Measurements from ENCODE around the gene HNRNPUL2. TPM values are rescaled to one million over a fixed set of nuclear protein-coding genes. Genes with fewer than 3 reads are reported as not detected.

HNRNPUL2 gene
- polyA plus RNA-seq, 3 donors = 78.7 to 83.8 (median 81.4) TPM

DNA sequence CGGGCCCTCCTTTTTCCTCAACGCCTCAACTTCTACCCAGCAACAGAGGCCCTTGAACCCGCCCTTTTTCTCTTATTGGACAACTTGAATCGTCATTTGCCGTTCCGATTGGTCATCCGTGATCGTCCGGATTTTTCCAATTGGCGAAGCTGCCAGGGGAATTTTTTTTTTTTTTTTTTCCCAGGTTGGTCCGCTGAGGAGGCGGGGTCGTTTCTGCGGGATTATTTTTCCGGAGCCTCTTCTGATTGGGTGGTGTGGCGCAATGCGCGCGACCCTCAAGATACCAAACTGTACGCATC, 564 bp upstream of the HNRNPUL2 start:
- DNase-seq (ENCODE audit: low read depth in 3 of 3, low spot score in 2 of 3) = peak in 2 of 3 donors; percentile 99

DNA sequence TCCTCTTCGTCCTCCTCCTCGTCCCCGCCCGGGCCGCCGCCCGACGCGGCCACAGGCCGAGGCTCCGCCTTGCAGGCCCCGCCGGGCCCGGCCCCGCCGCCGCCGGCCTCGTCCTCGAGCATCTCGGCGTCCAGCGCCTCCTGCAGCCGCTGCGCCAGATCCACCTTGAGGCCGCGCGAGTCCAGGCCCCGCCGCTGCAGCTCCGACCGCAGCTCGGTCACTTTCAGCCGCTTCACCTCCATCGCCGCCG, 417 bp downstream of the HNRNPUL2 start:
- no peak for DNase-seq (ENCODE audit: low read depth in 3 of 3, low spot score in 2 of 3)

DNA sequence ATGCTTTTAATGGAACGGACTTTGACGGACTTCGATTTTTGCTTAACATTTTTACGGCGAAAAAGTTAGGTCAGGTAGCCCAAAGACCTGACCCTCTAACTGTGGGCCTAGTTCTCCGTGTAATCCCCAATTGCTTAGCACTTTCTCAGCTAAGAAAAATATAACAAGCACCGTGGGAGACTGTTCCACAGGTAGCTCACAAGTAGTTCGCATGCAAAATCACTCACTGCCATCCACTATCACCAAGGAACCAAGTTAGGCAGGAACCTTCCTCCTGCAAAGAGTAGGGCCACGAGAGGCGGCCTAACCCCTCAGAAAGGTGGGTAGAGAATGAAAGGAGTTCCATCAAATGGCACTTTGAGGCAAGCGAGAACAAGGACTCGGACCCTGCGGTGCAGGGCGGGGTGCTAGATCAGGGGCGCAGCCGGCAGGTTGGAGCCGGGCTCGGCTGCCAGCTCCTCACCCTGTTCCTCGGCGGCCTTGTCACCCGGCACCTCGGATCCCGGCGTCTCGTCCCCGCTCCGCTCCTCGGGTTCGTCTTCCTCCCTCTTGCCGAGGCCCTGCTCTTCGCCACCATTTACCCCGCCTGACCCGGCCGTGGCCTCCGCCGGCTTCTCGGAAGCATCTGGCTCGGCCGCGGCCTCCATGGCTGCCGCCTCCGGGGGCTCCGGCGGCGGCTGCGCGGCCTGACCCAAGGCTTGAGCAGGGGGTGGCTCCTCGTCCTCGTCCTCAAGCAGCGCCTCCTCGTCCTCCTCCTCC, 922 bp downstream of the HNRNPUL2 start:
- no peak for DNase-seq (ENCODE audit: low read depth in 3 of 3, low spot score in 2 of 3)

DNA sequence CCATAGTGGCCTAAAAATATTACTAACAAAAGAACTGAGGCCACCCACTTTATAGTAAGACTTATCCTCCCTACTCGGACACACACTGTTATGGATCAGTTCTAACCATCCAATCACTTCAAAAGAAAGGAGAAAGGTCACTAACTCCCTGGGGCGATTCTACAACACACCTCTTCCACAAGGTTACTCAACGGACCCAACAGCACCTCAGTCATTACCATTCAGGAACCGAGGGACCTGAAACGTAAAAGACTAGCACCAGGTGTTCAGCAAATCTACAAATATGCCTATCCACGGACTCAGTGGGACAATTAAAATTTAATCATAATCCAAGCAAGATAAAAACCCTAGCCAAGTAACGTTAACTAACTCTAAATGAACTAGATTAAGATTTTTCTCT, 1.6 kb downstream of the HNRNPUL2 start:
- DNase-seq (ENCODE audit: low read depth in 3 of 3, low spot score in 2 of 3) = no peak

DNA sequence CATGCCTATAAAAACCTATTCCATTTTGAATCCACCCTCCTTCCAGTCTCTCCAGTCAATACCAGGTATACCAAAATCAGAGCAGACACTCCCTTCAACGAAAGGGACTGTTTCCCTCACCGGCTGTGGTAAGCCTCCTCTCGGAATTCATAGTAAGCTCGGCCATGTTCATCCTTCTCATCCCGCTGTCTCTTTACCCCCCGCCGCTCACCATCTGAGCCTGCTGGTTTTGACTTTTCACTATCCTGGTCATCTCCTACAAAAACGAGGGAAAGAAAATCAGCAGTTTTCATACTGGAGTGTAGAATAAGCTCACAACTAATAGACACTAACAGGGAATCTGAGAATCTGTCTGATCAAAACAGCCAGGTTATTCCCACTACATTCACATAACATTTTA, 3.1 kb downstream of the HNRNPUL2 start:
- DNase-seq (ENCODE audit: low read depth in 3 of 3, low spot score in 2 of 3) = no peak

DNA sequence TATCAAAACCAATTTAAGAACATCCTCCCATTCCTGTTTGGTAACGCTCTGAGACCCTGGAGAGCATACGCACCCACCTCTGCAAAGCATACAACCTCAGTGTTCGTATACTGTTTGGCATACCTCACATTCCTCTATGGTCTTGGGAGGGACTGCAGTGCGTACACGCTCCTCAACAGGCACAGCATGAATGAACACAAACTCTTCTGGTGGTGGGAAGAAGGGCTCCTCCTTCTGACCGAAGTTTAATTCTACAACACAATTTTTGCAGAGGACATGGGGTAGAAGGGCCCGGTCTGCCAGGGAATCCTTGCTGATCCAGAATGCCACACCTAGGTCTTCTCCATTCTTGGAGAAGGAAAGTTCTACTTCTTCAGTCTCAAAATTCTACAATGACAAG, 5.3 kb downstream of the HNRNPUL2 start:
- DNase-seq (ENCODE audit: low read depth in 3 of 3, low spot score in 2 of 3) = no peak

DNA sequence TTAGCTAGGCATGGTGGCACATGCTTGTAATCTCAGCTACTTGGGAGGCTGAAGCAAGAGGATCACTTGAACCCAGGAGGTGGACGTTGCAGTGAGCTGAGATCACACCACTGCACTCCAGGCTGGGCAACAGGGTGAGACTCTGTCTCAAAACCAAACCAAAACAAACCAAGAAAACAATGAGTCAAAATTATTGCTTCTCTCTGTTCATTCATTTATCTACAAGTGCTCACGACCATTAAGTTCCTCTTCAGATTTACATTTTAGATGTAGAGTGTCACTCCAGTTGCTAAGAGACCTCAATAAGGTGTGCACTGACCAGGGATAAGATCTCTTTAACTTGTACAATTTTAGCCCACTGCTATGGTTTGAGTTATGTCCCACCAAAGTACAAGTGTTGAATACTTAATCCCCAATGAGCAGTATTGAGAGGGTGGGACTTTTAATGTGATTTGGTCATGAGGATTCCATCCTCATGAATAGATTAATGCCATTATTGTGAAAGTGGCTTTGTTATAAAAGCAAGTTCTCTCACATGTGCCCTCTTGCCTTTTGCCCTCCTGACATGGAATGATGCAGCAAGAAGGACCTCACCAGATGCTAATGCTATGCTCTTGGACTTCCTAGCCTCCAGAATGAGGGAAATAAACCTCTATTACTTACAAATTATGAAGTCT, 7.8 kb downstream of the HNRNPUL2 start:
- DNase-seq (ENCODE audit: low read depth in 3 of 3, low spot score in 2 of 3) = no peak

DNA sequence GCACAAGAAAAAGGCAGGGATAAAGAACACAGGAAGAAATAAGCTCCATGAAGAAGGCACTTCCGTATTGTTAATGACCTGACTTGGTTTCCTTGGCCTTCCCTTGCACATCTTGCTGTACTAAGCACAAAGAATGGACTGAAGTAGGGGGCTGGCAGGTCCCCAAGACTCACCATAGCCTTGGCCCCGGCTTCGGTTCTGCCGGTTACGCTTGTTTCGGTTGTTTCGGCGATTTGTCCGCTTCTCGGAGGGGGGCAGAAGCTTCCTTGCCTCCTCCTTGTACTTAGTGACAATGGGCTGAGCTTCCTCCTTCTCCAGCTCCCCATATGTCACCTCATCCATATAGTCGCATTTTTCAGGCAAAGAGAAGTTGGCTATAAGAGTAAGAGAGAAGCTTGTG, 10.4 kb downstream of the HNRNPUL2 start:
- no peak for DNase-seq (ENCODE audit: low read depth in 3 of 3, low spot score in 2 of 3)

DNA sequence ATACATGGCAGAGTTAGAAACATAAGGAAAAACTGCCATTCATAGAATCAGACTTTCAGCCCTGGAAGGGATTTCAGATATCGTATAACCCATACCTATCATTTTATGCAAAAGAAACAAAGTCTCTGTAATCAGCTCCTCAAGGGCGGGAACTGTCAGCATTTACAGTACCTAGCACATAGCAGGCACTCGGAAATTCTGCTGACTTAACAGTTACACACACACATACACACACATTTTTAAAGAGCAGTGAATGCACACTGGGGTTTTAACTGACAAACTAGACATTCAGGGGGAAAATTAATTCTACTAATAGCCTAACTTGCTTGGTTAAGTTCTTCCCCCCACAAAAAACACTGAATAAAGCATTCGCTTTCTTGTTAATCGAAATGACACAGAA, 11.1 kb downstream of the HNRNPUL2 start:
- DNase-seq (ENCODE audit: low read depth in 3 of 3, low spot score in 2 of 3) = no peak

DNA sequence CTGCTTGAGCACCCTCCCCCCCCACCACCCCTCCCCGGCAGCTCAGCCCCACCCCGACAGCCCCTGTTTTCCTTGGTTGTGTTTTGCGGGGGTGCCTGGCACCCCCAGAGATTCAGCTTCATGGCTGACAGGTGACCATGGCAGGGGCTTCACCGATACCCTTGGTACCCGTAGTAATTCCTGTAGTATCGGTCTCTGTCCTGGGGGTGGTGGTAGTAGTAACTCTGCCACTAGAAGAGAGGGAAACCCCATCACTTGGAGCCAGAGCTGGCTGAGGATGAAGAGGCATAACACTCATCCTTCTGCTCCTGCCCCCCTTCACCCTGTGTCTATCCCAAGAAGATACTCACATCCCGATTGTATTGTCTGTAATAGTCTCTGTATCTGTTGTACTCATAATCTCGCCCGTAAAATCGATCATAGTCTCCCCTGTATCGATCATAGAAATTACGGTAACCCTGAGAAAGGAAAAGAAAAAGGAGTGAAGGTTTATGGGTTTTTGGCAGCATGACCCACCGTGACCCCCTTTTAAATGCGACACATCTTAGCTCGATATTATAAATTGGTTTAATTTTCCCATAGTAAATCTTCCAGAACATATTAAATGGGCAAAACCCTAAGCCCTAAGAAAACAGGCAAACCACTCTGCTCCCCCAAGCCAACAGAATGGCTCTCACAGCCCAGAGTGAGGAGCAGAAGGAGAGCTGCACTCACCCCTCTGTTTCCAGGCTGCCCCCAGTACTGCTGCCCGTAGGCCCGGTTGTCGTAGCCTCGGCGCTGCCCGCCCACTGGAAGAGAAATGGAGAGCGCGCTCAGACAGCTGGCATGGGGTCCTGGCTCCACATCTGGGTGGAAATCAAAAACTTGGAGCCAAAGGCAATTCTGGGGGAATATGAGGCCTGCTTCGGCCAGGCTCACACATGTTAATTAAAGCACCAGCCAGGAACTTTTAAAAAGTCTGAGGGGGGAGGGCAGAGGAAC, 11.8 kb downstream of the HNRNPUL2 start:
- no peak for DNase-seq (ENCODE audit: low read depth in 3 of 3, low spot score in 2 of 3)

DNA sequence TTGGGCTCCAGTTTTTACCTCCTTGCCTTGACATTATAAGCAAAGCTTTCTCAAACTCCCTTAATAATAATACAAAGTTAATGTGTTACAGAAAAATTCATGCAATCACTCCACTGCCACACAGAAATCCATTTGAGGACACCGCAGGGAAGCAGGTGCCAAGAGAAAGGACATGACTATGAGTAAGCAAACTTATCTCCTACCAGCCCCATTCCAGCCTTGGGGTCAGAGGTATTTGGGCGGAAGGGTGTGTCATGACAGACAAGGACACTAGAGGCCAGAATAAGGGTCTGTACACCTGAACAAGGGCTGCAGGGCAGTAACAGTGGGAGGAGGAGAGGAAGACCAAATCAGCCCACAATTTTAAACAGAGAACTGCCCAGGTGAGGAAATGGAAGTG, 13.9 kb downstream of the HNRNPUL2 start:
- no peak for DNase-seq (ENCODE audit: low read depth in 3 of 3, low spot score in 2 of 3)

DNA sequence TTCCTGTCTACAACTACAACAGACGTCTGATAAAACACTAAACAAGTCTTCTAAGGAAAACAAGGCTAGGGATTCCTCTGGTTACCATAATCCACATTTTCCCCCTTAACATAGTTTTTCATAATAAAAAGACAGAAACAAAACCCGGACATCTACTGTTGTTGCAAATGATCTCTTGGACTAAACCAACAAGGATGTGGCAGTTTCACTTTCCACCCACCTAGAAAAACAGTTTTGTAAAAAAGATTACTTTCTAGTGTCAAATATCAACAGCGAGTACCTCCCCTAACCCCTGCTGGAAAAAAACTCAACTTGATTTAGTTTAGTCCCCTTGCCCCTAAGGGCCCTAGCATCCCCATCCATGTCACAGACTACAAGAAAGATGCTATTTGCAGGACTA, 14.4 kb downstream of the HNRNPUL2 start:
- no peak for DNase-seq (ENCODE audit: low read depth in 3 of 3, low spot score in 2 of 3)

DNA sequence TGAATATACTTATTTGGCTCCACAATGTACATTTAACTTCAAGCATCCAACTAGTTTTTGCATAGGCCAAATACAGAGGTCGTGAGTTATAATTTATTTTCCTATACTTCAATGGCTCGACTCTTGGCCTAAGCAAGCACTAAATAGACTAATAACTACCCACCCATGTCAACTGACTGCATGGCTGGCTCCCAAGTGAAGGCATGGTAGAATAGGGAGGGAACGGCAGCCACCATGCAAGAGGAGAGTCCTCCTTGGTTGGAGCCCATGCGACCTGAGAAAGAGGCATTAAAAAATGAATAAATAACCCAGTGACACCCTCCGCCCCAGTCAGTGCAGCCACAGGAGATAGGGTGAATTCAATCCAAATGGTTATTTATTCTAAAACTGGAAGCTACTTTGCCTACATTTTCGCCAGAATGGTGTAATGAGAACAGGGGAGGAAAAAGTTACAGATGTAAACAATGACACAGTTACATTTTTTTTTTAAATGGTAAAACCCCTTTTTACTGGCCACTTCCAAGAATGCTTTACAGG, 14.9 kb downstream of the HNRNPUL2 start:
- DNase-seq (ENCODE audit: low read depth in 3 of 3, low spot score in 2 of 3) = no peak

DNA sequence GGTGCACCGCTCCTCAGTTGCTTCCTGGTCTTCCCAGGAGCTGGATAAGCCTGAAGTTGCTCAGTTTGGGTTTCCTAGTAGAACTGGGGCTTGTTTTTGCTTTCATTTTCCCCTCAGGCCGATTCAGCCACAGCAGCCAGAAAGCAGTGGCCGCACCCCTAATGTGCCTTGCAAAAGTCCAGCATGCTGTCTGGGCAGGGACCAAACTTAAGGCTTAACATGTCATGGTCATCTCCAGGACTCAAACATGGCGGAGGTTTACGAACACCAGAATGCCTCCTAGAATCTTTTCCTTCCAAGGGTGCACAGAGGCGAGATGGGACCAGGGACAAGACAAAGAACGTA, 17.3 kb downstream of the HNRNPUL2 start:
- no peak for DNase-seq (ENCODE audit: low read depth in 3 of 3, low spot score in 2 of 3)

DNA sequence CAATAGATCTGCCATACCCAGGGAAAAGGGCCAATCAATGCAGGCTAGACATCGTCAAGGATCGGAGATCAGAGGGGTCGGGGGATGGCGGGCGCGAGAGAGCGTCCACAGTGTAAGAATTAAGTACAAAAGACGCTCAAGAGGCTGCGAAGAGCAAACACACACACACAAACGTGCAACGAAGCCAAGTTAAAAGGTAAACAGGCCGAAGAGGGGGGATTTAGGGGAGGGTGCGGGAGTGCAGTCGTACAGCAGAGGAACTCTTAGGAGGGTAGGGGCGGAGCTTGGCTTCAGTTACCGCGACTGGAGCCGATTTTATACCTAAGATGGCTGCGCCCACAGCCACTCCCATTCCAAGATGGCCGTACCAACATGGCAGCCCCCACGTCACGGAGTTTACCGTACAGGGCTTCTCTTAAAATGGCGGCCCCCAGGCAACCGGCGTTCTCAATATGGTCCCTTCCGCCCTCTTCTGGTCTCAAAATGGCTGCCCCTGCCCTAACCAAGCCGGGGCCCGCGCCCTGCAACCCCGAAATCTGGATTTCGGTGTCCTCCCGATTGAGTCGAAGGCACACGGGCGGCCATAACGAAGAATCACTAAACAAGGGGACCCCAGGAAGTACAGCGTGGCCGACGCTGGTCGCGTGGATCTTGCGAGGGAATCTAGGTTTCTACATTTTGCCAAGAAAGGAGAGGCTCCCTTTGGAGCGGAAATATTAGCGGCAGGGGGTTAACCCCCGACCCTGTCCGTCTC, 17.8 kb downstream of the HNRNPUL2 start:
- DNase-seq (ENCODE audit: low read depth in 3 of 3, low spot score in 2 of 3) = peak; percentile 97

DNA sequence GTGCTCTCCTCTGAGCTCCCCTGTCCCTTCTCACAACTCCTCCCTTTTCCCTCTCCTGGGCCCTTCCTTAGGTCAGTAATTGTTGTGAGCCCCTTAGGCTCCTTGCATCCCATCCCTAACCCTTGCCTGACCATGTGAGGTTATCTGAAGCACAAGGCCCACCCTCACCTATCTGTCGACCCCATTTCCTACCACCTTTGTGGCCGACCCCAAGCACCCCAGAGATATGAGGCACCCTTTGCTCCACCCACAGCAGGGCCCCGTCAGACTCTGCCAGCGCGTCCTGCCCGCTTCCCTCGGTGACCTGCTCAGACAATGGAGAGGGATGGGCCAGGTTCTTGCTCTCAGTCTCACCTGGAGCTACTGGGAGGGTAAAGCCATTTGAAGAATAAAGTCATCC, 18.5 kb downstream of the HNRNPUL2 start:
- no peak for DNase-seq (ENCODE audit: low read depth in 3 of 3, low spot score in 2 of 3)

DNA sequence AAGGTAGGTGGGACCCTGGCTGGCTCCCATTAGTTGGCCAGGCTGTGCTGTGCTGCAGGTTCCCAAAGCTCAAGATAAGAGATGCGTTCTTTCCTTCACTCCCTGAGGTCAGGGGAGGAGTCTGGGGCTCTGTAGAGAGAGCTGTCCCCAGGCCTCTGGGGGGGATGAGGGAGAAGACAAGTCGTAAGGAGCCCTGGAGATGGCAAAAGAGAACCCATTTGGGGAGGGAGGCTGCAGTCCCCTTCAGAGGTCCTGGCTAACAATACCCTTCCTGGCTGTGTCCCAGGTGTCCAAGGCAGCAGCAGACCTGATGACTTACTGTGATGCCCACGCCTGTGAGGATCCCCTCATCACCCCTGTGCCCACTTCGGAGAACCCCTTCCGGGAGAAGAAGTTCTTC, 18.9 kb downstream of the HNRNPUL2 start:
- no peak for DNase-seq (ENCODE audit: low read depth in 3 of 3, low spot score in 2 of 3)

DNA sequence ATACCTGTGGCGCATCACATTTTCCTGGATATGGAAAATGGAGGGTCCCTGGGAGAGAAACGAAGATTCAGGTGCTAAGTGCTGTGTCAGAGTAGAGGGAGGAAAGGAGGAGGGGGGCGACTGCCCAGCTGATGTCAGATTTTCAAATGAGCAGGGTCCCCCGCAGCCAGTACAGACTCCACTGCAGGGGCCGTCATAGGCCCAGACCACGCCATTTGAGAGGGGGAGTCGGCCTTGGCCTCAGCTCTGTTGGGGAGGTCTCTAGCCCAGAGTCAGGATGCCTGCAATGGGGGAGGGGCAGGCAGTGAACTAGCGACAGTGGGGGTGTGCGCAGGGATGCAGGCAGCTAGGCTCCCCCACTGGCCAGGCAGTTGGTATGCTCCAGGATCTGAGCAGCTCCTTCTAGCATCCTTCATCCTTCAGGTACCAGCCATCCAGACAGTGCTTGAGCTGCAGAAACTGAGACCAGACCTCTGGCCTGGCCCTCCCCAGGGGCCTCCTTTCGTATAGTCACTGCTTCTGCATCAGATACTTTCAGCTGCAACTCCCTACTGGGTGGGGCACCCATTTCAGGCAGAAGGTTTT, 19.9 kb downstream of the HNRNPUL2 start, which contains the start of the genes BSCL2 and GNG3:
BSCL2 (minus strand) TSS at position 148 of the 585 bp plus-strand sequence. CDS start 229 bp downstream, outside the sequence.
GNG3 (plus strand) TSS at position 400 of the 585 bp plus-strand sequence. CDS start 620 bp downstream, outside the sequence.
- peak in 1 of 3 donors; percentile 75 for DNase-seq (ENCODE audit: low read depth in 3 of 3, low spot score in 2 of 3)

DNA sequence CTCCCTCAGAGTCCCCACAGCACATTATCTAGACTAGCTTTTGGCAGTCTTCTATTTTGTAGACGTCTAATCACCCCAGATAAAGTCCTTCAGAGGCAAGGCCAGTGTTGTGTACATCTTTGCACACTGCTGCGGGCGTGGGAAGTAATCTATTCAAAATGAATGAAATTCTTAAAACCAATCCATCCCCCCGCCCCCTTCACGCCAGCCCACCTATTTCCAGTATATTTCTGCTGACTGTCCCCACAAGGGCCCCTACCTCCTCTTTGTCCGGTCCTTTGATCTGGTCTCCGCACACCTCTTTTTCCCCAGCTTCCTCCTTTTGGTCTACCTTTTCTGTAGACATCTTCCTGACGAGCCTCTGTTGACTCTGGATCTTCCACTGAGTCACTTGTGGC, 20.4 kb downstream of the HNRNPUL2 start:
- no peak for DNase-seq (ENCODE audit: low read depth in 3 of 3, low spot score in 2 of 3)

All from right renal cortex interstitium (tissue), 3 donors.